Stromal cell of bone marrow (primary cell): Measurements from ENCODE around the gene TTC1.
"Not testable (repeated sequence)": the region's sequence is repeated elsewhere in the genome, so short reads cannot be mapped to it uniquely, and the experiment has no call there.

ENCODE experiments used
- DNase-seq: peaks from one replicate; pipeline ENCODE4 v3.0.0-alpha.2; 2012; ENCODE audit warnings: low read depth

The TTC1 gene

DNA sequence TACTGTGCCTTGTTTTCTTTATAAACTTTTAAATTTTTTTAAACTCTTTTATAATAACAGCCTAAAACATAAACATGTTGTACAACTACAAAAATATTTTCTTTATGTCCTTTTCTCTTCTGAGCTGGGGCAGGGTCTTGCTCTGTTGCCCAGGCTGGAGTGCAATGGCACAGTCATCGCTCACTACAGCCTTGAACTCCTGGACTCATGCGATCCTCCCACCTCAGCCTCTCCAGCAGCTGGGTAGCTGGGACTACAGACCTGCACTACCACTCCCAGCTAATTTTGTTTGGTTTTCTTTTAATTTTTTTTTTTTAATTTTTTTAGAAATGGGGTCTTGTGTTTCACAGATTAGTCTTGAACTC, 31.5 kb downstream of the TTC1 start:
- no peak for DNase-seq

DNA sequence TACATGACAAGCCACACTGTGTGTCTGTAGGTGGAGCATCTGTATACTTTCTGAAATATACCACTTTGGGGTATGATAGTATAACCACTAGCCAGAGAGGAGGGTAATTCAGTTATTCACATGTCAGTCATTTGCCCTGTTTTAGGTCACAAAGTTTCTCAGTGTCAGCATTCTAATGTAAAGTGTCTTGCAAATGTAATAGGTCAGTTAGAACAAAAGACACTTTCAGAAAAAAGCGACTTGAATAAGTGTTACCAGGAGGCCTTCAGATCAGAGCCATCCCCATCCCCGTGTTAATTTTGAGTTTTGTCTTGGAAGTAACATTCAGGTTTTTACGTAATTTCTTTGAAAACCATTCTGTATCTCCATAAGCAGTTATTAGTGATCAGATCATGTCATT, 33.7 kb downstream of the TTC1 start:
- DNase-seq: no peak

DNA sequence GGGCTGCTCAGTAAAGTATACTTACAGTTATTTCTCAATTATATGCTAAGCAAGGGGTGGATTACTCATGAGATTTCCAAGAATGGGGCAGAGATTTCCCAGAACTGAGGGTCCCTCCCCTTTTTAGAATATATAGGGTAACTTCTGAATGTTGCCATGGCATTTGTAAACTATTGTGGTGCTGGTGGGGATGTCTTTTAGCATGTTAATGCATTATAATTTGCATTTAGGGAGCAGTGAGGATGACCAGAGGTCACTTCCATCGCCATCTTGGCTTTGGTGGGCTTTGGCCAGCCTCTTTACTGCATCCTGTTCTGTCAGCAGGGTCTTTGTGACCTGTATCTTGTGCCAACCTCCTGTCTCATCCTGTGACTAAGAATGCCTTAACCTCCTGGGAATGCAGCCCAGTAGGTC, 35.5 kb downstream of the TTC1 start:
- no peak for DNase-seq

DNA sequence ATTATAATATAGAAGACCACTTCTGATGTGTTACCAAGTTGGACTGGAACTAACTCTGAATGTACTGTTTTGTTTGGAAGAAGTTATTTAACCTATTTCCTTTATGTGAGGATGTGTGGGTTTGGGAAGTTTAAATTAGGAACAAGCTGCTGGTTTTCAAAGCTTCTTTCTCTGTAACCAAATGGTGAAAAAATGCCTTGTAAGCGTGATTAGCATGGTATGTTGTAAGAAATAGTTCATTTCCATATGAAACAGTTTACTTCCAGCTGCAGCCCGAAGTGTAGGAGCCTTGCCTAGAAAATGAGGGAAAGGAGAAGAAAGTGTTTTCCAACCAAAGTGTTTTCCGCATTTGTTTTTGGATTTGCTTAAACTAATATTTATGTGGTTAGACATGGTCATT, 36.0 kb downstream of the TTC1 start:
- no peak for DNase-seq

DNA sequence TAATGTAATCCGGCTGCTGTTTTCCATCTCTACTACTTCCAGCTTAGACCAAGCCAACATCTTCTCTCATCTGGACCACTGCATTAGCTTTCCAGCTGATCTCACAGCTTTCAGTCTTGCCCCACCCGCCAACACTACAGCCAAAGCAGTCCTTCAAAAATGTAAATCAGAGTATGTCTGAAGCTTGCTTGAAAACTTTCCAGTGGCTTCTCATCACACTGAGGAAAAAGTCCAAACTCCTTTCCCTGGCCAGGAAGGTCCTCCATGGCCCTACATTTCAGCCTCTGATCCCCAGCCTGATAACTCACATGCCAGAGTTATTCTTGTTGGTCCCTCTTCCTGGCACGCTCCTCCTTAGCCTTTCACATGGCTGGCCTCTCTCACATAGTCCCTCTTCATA, 38.5 kb downstream of the TTC1 start:
- no peak for DNase-seq

DNA sequence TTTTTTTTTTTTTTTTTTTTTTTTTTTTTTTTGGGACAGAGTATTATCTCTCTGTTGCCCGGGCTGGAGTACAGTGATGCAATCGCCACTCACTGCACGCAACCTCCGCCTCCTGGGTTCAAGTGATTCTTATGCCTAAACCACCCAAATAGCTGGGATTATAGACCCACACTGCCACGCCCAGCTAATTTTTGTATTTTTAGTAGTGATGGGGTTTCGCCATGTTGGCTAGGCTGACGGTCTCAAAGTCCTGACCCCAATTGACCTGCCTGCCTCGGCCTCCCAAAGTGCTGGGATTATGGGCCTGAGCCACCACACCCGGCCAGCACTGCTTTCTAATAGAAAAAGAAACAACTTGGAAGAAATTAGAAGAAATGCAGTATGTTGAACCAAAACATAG, 39.2 kb downstream of the TTC1 start:
- DNase-seq: no peak

DNA sequence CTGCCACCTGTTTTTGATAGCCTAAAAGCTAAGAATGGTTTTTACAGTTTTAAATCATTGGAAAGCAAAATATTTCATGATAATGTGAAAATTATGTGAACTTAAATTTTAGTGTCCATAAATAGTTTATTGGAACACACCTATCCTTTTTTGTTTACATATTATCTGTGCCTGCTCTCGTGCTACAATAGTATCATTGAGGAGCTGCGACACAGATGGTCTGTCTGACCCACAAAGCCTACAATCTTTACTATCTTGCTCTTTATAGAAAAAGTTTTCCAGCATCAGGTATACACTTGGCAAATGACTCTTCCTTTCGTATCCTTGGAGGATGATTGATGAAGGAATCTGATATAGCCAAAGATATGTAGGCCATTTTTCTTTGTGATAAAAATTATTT, 40.2 kb downstream of the TTC1 start:
- no peak for DNase-seq

DNA sequence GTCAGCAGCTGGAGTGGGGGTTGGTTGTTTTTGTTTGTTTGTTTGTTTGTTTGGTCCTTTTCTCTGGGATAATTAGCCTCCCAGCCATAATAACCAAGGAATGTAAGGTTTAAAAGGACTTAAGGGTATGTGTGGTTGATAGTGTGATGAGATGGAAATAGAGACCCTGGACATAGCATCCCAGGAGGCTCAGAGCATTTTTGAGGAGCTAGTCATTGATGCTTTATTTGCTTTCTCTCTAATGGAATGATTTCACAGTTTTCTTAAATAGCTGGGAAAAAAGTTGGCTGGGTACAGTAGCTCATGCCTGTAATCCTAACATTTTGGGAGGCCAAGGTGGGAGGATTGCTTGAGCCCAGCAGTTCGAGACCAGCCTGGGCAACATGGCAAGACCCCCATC, 45.1 kb downstream of the TTC1 start:
- DNase-seq: no peak

DNA sequence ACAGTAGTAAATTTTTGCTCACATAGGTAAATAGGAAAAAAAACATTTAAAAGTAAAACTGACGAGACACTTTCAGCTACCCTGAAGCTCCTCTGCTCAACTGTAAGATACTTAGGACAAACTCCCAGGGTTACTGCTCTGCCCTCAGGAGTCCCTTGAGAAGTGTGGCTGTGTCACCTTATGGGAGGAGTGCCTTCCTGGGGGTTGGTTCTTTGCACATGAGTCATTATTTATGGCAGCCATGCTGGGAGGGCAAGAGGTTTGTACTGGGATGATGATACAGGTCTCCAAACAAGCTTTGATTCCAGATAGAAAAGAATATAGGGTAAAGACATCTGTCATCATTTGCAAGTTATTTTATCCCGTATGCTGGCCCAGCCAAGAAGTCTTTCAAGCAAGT, 45.9 kb downstream of the TTC1 start:
- no peak for DNase-seq

DNA sequence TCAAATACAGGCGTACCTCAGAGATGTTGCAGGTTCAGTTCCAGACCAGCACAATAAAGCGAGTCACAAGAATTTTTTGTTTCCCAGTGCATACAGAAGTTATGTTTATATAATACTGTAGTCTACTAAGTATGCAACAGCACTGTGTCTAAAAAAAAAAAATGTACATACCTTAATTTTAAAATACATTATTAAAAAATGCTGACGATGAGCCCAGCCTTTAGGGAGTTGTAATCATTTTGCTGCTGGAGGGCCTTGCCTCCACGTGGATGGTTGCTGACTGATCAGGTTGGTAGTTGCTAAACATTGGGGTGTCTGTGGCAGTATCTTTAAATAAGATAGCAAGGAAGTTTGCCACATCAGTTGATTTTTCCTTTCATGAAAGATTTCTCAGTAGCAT, 48.3 kb downstream of the TTC1 start:
- no peak for DNase-seq

DNA sequence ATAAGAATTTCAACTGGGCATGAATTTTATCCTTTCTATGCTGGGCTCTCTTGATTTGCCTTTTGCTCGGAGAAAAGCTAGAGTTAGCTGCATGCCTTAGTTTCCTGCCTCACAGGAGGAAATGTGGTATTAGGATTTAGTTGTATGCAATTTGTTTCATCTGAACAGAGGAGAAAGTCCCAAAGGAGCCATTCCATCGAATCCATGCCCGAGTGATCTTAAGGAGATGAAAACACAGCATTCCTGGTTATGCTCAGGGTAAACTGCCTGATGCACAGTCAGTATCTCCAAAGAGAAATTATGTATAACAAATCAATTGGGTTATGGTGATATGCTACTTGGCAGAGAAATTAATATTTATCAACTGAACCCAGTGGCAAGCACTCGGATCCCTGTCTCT, 51.1 kb downstream of the TTC1 start:
- no peak for DNase-seq

DNA sequence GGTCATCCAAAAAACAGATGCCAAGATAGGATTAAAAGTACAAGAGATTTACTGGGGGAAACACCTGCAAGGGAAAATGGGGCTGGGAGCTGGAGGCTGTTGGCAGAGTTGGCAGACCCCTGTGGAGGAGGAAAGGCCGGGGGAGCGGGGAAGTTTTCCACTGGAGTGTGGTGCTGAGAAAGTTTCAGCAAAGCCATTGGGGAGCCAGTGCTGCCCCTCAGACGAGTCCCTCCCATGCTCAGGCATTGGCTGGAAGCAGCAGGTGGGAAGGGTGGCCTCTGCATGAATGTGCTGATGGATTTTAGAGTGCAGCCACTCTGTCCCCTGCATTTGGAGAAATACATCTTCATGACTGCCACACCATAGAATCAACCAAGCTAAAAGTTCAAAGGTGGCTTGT, 52.8 kb downstream of the TTC1 start:
- no peak for DNase-seq

DNA sequence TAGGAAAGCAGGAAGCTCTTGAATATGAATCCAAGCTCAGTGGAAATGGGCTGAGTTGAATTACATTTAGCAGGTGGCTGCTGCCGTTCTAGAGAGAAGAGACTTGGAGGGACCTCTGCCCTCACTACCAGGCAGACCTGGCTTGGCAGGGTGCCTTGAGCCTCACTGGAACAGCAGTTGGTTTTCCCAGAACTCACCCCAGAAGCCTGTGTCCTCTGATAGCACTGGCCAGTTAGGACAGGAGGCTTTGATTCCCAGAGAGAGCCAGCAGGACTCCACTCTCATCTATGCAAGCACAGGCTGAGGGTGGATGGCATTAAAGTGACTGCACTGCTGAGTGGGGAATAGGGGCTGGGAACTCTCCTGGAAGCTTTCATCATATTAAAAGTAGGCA, 55.5 kb downstream of the TTC1 start:
- DNase-seq: no peak

DNA sequence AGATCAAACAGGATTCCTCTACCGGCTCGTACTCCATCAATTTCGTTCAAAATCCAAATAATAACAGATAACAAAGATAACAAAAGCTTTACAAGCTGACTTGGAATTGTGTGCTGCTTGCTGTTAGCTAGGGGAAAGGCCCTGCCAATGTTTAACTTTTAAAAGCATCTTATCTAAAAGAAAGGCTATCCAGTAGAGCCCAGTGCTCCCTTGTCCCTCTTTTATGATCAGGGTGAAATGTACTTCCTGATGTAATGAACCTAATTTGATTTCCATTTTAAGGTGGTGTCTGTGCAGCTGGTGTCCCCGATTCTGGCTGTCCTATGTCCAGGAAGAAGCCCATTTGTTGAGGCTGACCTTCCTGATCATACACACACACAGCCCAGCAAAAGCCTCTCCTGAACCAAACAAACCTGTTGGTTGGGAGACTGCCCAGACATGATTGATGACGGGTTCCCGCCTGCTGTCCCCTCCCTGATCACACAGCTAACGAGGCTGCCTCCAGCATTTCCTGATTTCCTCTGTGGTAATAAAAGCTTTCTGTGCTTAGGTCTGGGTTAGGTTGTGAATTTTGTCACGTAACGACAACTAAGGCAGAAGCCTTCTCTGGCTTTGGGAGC, 56.2 kb downstream of the TTC1 start:
- no peak for DNase-seq

DNA sequence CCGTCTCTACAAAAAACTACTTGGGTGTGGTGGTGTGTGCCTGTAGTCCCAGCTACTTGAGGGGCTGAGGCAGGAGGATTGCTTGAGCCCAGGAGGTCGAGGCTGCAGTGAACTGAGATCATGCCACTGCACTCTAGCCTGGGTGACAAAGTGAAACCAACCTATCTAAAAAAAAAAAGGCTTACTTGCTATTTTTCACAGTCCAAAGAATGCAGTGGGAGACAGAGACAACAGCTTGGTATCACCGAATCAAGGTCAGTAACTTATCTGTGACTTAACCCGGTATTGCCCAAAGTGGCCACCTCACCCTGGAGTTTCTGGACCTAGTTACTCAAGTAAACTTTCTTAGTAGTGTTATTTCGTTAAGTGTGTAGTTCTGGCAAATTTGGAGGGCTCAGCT, 60.2 kb downstream of the TTC1 start:
- not testable (repeated sequence) for DNase-seq

DNA sequence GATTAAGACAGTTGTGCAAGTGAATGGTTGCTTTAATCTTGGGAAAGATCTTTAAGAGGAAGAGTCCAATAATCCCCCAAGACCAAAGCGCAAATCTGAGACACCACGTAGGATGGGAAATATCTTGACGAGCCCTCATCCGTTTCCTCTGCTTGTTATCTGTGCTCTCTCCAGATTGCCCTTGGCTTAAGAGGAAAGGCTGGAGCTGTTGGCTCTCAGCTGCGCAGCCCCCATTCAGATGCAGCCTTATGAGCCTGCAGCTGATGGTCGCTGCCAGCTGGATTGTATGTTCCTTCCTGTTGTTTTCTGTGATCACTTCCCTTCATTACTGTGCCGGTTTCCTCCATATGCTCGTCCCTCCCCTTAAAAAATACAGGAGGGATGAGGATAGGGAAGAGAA, 62.6 kb downstream of the TTC1 start:
- no peak for DNase-seq

DNA sequence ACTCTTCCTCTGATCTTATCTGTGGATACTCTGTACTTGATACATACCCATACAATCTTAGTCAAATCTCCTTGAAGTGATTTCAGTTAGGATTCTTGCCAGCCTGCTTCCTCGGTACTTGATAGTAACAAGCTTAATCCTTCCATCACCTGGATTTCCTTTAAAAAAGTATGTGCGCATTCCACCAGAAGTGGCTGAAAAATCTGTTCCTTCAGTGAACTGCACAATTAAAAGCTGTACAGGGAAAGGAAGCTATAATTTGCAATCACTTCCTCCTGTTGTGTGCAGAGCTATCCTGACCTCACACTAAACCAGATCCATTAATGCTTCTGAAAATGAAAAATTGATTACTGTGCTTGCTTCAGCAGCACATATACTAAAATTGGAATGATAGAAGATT, 63.0 kb downstream of the TTC1 start:
- no peak for DNase-seq

DNA sequence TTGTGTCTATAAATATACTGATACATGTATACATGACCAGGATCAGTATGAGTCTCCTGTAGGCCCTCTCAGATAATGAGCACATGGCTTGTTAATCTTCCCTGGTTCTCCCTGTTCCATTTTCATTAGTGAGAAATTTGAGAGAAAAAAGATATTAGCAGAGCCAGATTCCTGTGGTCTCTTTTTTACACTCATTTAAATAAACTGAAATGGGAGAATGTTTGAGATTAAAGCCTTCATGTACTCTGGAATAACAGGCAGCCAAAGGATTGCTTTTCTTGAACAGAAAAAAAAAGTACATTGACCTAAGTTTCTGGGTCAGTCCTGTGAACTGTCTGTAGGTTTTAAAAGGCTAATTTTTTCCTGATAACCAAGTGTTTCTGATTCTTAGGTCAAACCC, 66.1 kb downstream of the TTC1 start:
- no peak for DNase-seq

DNA sequence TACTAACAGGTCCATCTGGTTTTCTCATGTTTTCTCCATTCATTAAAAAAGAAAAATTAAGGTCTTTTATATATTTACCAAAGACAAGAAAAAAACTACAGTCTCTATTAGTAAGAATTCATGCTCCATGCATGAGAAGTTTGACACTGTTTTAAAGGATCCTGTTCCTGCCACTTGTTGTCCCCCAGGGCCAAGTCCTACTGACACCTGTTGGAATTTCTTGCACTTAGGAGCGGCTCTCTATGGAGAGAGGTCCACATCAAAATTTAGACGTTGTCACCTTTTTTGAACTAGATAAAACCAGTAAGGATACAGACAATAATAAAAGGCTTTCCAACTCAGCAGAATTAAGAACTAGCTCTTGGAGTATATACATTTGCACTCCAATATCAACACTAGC, 68.1 kb downstream of the TTC1 start:
- DNase-seq: no peak

DNA sequence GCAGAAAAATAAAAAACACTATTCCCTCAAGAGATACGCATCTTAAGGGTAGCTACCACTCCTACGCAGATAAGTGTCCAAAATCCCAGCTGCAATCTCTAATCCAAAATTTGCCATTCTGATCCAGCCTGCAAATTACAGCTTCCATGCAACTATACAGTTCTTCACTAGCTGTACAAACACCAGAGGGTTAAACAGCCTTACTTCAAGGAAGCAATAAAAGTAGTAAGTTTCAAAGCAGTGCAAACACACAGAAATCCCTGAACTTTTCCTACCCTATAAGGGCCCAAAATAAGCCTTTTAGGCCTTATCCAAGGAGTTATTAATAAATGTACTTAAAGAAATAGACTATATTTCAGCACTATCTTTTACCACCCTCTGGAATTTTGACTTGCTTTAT, 70.8 kb downstream of the TTC1 start:
- DNase-seq: no peak

DNA sequence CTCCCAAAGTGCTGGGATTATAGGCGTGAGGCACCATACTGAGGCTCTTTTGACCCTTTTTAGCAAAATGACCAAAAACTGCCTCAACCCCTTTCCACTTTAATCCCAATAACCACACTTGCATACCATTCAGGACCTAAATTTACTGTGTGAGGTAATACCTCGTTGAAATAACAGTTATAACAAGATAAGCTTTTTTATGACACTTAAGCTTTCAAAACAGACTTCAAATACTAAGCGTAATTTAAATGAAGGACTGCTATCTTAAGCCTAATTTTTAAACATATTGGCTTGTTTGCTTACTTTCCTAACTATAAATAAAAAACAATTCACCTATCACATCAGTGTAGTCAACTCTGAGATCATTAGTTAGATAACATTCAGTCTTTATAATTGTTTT, 72.6 kb downstream of the TTC1 start:
- DNase-seq: no peak

DNA sequence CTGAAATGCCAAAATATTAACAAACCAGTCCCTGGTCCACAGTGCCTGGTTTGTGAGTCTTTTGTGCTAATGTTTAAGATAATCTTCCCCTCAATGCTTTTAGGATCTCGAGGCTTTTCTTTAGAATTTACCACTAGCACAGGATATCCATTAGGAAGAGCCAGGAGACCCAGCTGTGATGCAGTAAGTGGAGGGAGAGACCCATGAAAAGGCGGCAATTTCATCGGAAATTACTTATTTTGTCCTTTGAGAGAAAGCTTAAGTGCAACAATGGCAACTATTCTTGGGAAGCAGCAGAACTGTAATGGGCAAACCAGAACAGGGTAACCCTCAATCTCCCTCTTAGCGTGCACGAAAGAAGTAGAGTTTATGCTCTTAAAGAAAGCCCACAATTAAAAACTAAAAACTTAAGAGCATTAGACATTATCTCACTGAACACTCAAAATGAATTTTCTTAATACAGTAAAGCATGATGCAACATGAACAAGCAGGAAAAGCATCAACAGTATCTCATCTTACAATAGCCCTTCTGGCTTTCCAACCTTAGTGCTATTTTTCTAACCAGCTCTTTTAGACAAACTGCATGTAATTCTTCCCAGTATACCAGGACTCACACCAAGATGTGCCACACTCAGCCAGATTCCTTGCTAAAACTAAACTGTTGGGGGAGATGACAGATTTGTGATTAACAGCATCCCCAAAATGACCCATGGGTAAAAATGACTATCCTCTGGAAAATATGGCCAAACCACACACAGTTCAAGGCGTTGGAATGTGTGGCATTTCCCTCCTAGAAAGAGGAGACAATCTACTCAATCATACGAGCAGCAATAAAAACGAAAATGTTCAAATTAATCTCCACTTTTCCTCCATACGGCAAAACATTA, 73.9 kb downstream of the TTC1 start:
- peak; percentile 65 for DNase-seq

DNA sequence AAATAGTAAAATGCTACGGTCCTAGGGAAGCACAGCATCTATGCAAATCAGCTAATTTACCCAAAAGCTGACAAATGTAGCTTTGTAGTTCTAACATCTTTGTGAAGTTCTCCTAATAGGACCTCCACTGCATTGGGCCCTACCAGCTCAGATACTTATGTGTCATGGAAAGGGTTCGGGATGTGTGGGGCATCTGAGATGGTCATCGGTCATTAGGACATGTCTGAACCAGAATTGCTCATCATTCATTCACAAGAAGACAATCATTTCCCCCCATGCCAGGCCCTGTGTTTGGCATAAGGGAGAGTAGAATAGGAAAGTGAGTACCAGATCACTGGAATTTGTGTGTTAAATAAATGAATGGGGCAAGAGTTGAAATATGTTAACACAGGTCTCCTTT, 74.6 kb downstream of the TTC1 start:
- DNase-seq: no peak

DNA sequence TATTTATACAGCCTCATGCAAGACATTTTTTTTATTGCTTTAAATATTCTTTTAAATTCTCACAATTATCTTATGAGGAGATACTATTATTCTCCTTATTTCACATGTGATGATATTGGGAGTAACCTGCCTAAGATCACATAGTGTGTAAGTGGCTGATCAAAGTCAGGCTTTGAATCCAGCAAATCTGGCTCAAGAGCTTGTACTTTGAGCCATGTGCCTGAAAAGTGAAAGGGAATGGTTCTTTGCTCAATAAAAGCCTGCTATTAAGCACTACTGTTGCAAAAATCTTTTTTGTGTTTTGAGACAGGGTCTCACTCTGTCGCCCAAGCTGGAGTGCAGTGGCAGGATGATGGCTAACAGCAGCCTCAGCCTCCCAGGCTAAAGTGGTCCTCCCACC, 75.2 kb downstream of the TTC1 start:
- no peak for DNase-seq
